ENCODE data around the gene ARL2BP.
"Not testable (repeated sequence)": the region's sequence is repeated elsewhere in the genome, so short reads cannot be mapped to it uniquely, and the experiment has no call there.

The ARL2BP gene

GRCh38 chr16:57270221-57271062 lies 25.4 kb downstream of the ARL2BP start:
- no peaks in the 10 kb centered on the region for H3K9me3 ChIP-seq (ENCODE audit: control insufficient read depth in 5 of 5, low read length in 5 of 5)
- H3K4me1 ChIP-seq (ENCODE audit: control insufficient read depth in 5 of 5, insufficient read depth in 5 of 5, low read length in 5 of 5) = peaks cover 0 to 4% (median 0%) of the 10 kb centered on the region in 5 donors
- H3K4me3 ChIP-seq (ENCODE audit: low read depth in 1 of 5, low read length in 5 of 5) = no peak overlapping the region
- H3K9ac ChIP-seq (ENCODE audit: low read length in 5 of 5) = no peak overlapping the region
- H3K27me3 ChIP-seq (ENCODE audit: control insufficient read depth in 5 of 5, insufficient read depth in 4 of 5, low read length in 5 of 5) = peaks cover 0 to 3% (median 0%) of the 10 kb centered on the region in 5 donors
- H3K27ac ChIP-seq (ENCODE audit: low read depth, low read length) = no peak overlapping the region
- no peaks in the 10 kb centered on the region for H3K36me3 ChIP-seq (ENCODE audit: control insufficient read depth in 5 of 5, insufficient read depth in 5 of 5, low read length in 5 of 5)

GRCh38 chr16:57271063-57271345 lies 25.9 kb downstream of the ARL2BP start:
- no peak overlapping the region for H3K27ac ChIP-seq (ENCODE audit: low read depth, low read length)
- H3K36me3 ChIP-seq (ENCODE audit: control insufficient read depth in 5 of 5, insufficient read depth in 5 of 5, low read length in 5 of 5) = no peaks in the 10 kb centered on the region
- H3K9ac ChIP-seq (ENCODE audit: low read length in 5 of 5) = no peak overlapping the region
- H3K9me3 ChIP-seq (ENCODE audit: control insufficient read depth in 5 of 5, low read length in 5 of 5) = no peaks in the 10 kb centered on the region
- H3K4me1 ChIP-seq (ENCODE audit: control insufficient read depth in 5 of 5, insufficient read depth in 5 of 5, low read length in 5 of 5) = peaks cover 0 to 4% (median 0%) of the 10 kb centered on the region in 5 donors
- H3K4me3 ChIP-seq (ENCODE audit: low read depth in 1 of 5, low read length in 5 of 5) = no peak overlapping the region
- H3K27me3 ChIP-seq (ENCODE audit: control insufficient read depth in 5 of 5, insufficient read depth in 4 of 5, low read length in 5 of 5) = peaks cover 0 to 3% (median 0%) of the 10 kb centered on the region in 5 donors

DNA sequence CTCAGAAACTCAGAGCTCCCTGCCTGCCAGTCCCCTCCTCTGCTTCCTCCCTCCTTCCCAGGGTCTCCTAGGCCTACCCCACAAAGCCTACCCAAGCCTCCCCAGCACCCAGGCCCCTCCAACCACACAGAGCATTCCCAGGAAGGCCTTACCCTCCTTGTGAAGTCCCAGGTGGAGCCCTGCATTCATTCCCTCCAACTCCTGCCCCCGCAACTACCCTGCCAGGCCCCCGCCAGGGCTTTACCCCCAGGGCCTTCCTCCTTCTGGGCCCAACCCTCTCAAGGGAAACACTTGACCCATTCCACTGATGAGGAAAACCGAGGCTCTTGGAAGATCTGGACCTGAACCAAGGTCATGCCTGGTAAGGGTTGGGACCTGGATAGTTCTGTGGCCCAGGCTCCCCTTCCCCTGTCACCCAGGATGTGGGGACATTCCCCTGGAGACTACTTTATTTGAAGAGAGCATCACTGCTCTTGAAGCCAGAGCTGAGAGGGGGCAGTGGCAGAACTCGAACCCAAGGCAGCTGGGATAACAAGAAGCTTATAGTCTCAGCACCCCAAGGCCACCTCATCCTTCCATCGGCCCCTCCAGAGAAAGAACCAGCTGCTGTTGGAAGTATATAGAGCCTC lies 26.9 kb downstream of the ARL2BP start:
- H3K27me3 ChIP-seq (ENCODE audit: control insufficient read depth in 5 of 5, insufficient read depth in 4 of 5, low read length in 5 of 5) = peaks cover 0 to 3% (median 0%) of the 10 kb centered on the region in 5 donors
- no peak overlapping the region for H3K9ac ChIP-seq (ENCODE audit: low read length in 5 of 5)
- peaks cover 0 to 6% (median 1%) of the 10 kb centered on the region in 5 donors for H3K4me1 ChIP-seq (ENCODE audit: control insufficient read depth in 5 of 5, insufficient read depth in 5 of 5, low read length in 5 of 5)
- no peak overlapping the region for H3K4me3 ChIP-seq (ENCODE audit: low read depth in 1 of 5, low read length in 5 of 5)
- H3K27ac ChIP-seq (ENCODE audit: low read depth, low read length) = no peak overlapping the region
- H3K36me3 ChIP-seq (ENCODE audit: control insufficient read depth in 5 of 5, insufficient read depth in 5 of 5, low read length in 5 of 5) = no peaks in the 10 kb centered on the region
- H3K9me3 ChIP-seq (ENCODE audit: control insufficient read depth in 5 of 5, low read length in 5 of 5) = no peaks in the 10 kb centered on the region

- Histone ChIP-seq H3K27ac (ENCODE audit: low read depth, low read length) (no peak overlapping the region), H3K4me1 (ENCODE audit: control insufficient read depth in 5 of 5, insufficient read depth in 5 of 5, low read length in 5 of 5) (peaks cover 0 to 8% (median 1%) of the 10 kb centered on the region in 5 donors)
Measured at GRCh38 chr16:57273359-57273758, 28.3 kb downstream of the ARL2BP start.

GRCh38 chr16:57273826-57274225 lies 28.8 kb downstream of the ARL2BP start:
- H3K27ac ChIP-seq (ENCODE audit: low read depth, low read length) = no peak overlapping the region
- H3K36me3 ChIP-seq (ENCODE audit: control insufficient read depth in 5 of 5, insufficient read depth in 5 of 5, low read length in 5 of 5) = no peaks in the 10 kb centered on the region
- H3K9ac ChIP-seq (ENCODE audit: low read length in 5 of 5) = no peak overlapping the region

More at GRCh38 chr16:57273359-57273758, 28.3 kb downstream of the ARL2BP start:
- no peaks in the 10 kb centered on the region for H3K36me3 ChIP-seq (ENCODE audit: control insufficient read depth in 5 of 5, insufficient read depth in 5 of 5, low read length in 5 of 5)
- no peaks in the 10 kb centered on the region for H3K9me3 ChIP-seq (ENCODE audit: control insufficient read depth in 5 of 5, low read length in 5 of 5)
- no peak overlapping the region for H3K4me3 ChIP-seq (ENCODE audit: low read depth in 1 of 5, low read length in 5 of 5)
- peaks cover 0 to 3% (median 0%) of the 10 kb centered on the region in 5 donors for H3K27me3 ChIP-seq (ENCODE audit: control insufficient read depth in 5 of 5, insufficient read depth in 4 of 5, low read length in 5 of 5)
- no peak overlapping the region for H3K9ac ChIP-seq (ENCODE audit: low read length in 5 of 5)

DNA sequence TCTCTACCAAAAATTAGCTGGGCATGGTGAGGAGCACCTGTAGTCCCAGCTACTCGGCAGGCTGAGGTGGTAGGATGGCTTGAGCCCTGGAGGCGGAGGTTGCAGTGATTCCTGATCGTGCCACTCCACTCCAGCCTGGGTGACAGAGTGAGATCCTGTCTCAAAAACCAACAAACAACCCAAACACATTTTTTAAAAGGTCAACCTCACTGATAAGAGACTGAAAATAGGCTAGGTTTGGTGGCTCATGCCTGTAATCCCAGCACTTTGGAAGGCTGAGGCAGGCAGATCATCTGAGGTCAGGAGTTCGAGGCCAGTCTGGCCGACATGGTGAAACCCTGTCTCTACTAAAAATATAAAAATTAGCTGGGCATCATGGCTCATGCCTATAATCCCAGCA lies 30.9 kb downstream of the ARL2BP start:
- peaks cover 0 to 16% (median 1%) of the 10 kb centered on the region in 5 donors for H3K4me1 ChIP-seq (ENCODE audit: control insufficient read depth in 5 of 5, insufficient read depth in 5 of 5, low read length in 5 of 5)
- not testable (repeated sequence) for H3K9ac ChIP-seq (ENCODE audit: low read length in 5 of 5); H3K27ac ChIP-seq (ENCODE audit: low read depth, low read length); H3K27me3 ChIP-seq (ENCODE audit: control insufficient read depth in 5 of 5, insufficient read depth in 4 of 5, low read length in 5 of 5); H3K4me3 ChIP-seq (ENCODE audit: low read depth in 1 of 5, low read length in 5 of 5); H3K36me3 ChIP-seq (ENCODE audit: control insufficient read depth in 5 of 5, insufficient read depth in 5 of 5, low read length in 5 of 5); H3K9me3 ChIP-seq (ENCODE audit: control insufficient read depth in 5 of 5, low read length in 5 of 5)

More at GRCh38 chr16:57273826-57274225, 28.8 kb downstream of the ARL2BP start:
- peaks cover 0 to 8% (median 1%) of the 10 kb centered on the region in 5 donors for H3K4me1 ChIP-seq (ENCODE audit: control insufficient read depth in 5 of 5, insufficient read depth in 5 of 5, low read length in 5 of 5)
- H3K9me3 ChIP-seq (ENCODE audit: control insufficient read depth in 5 of 5, low read length in 5 of 5) = no peaks in the 10 kb centered on the region
- peaks cover 0 to 3% (median 0%) of the 10 kb centered on the region in 5 donors for H3K27me3 ChIP-seq (ENCODE audit: control insufficient read depth in 5 of 5, insufficient read depth in 4 of 5, low read length in 5 of 5)
- H3K4me3 ChIP-seq (ENCODE audit: low read depth in 1 of 5, low read length in 5 of 5) = no peak overlapping the region

DNA sequence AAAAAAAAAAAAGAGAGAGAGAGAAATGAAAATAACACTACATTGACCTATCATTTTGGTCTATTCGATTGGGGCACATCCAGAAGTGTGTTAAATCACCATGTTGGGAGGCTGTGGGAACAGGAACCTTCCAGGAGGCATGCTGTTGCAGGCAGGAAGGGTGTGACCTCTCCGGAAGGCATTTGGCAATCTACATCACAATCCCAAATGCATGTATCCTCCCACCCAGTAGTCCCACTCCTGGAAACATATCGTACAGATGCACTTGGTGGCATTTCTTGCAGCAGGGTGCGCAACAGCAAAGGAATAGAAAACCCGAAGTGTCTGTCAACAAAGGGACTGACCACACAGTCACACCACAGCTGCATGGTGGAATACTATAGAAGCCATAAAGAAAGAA lies 31.5 kb downstream of the ARL2BP start:
- no peak overlapping the region for H3K27ac ChIP-seq (ENCODE audit: low read depth, low read length)
- no peak overlapping the region for H3K4me3 ChIP-seq (ENCODE audit: low read depth in 1 of 5, low read length in 5 of 5)
- H3K9ac ChIP-seq (ENCODE audit: low read length in 5 of 5) = no peak overlapping the region
- no peaks in the 10 kb centered on the region for H3K9me3 ChIP-seq (ENCODE audit: control insufficient read depth in 5 of 5, low read length in 5 of 5)
- no peaks in the 10 kb centered on the region for H3K36me3 ChIP-seq (ENCODE audit: control insufficient read depth in 5 of 5, insufficient read depth in 5 of 5, low read length in 5 of 5)
- peaks cover 0 to 3% (median 0%) of the 10 kb centered on the region in 5 donors for H3K27me3 ChIP-seq (ENCODE audit: control insufficient read depth in 5 of 5, insufficient read depth in 4 of 5, low read length in 5 of 5)
- H3K4me1 ChIP-seq (ENCODE audit: control insufficient read depth in 5 of 5, insufficient read depth in 5 of 5, low read length in 5 of 5) = peaks cover 0 to 16% (median 1%) of the 10 kb centered on the region in 5 donors

DNA sequence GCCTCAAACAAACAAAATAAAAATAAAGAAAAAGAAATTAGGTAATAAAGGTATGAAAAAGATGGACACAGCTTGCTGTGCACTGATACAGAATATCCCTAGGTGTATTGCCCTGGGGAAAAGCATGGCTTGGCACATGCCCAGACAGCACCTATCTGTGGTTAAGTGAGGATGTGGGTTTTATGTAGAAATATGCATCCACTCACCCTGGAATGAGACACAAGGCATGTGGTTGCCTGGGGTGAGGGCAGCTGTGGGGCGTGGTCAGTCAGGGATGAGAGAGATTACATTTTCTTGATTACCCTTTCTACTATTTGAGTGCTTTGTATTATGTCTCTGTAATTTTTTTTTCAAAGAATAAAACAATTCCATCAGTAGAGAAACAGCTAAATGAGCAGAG lies 32.5 kb downstream of the ARL2BP start:
- H3K4me3 ChIP-seq (ENCODE audit: low read depth in 1 of 5, low read length in 5 of 5) = no peak overlapping the region
- H3K27me3 ChIP-seq (ENCODE audit: control insufficient read depth in 5 of 5, insufficient read depth in 4 of 5, low read length in 5 of 5) = peaks cover 0 to 3% (median 0%) of the 10 kb centered on the region in 5 donors
- H3K9ac ChIP-seq (ENCODE audit: low read length in 5 of 5) = no peak overlapping the region
- peaks cover 0 to 16% (median 1%) of the 10 kb centered on the region in 5 donors for H3K4me1 ChIP-seq (ENCODE audit: control insufficient read depth in 5 of 5, insufficient read depth in 5 of 5, low read length in 5 of 5)
- no peak overlapping the region for H3K27ac ChIP-seq (ENCODE audit: low read depth, low read length)
- H3K9me3 ChIP-seq (ENCODE audit: control insufficient read depth in 5 of 5, low read length in 5 of 5) = no peaks in the 10 kb centered on the region
- H3K36me3 ChIP-seq (ENCODE audit: control insufficient read depth in 5 of 5, insufficient read depth in 5 of 5, low read length in 5 of 5) = no peaks in the 10 kb centered on the region

- peaks cover under 1 to 10% (median 5%) of the 10 kb centered on the region in 5 donors for H3K27me3 ChIP-seq (ENCODE audit: control insufficient read depth in 5 of 5, insufficient read depth in 4 of 5, low read length in 5 of 5)
- H3K27ac ChIP-seq (ENCODE audit: low read depth, low read length) = no peak overlapping the region
- H3K9ac ChIP-seq (ENCODE audit: low read length in 5 of 5) = no peak overlapping the region
- no peak overlapping the region for H3K4me3 ChIP-seq (ENCODE audit: low read depth in 1 of 5, low read length in 5 of 5)
- H3K9me3 ChIP-seq (ENCODE audit: control insufficient read depth in 5 of 5, low read length in 5 of 5) = no peaks in the 10 kb centered on the region
- H3K4me1 ChIP-seq (ENCODE audit: control insufficient read depth in 5 of 5, insufficient read depth in 5 of 5, low read length in 5 of 5) = peaks cover 0 to 16% (median 1%) of the 10 kb centered on the region in 5 donors
- H3K36me3 ChIP-seq (ENCODE audit: control insufficient read depth in 5 of 5, insufficient read depth in 5 of 5, low read length in 5 of 5) = no peaks in the 10 kb centered on the region
Measured at GRCh38 chr16:57278494-57278893, 33.4 kb downstream of the ARL2BP start.
